Measurements from ENCODE around the gene CDH2. TPM values are rescaled to one million over a fixed set of nuclear protein-coding genes. Genes with fewer than 3 reads are reported as not detected.

CDH2 gene
- total RNA-seq, 1 experiment from 2014 or later: 36.2 TPM

DNA sequence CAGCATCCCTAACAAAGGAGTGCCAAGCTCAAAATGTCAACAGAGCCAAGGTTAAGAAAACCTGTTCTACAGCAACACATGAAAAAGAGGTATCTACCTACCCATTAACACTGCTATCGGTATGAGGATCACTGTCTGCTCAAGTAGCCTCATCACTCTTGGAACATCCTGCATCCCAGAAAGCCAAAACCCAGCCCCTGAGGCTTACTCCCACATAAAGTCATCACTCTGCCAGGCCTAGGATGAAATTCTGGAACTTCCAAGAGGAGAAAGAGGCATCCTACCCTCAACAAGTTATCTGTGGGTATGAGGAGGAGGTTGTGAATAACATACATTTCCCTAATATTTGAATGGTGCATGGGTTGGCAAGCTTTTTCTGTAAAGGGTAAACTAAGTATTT is 25.5 kb downstream of the CDH2 start:
- H3K4me1 Mint-ChIP-seq: peaks cover 44 to 55% of the 10 kb centered on the region in 2 experiments
- Histone ChIP-seq H3K18ac (ENCODE audit: insufficient read length, low read depth, low read length) (no peak overlapping the region), H3K27me3 (ENCODE audit: insufficient read depth, low read length) (no peaks in the 10 kb centered on the region), H2BK5ac (ENCODE audit: insufficient read length, low read length) (no peak overlapping the region), H4K20me1 (ENCODE audit: control insufficient read depth, insufficient read depth, insufficient read length) (no peaks in the 10 kb centered on the region), H3K27ac (ENCODE audit: insufficient read length, low read depth, low read length) (no peak overlapping the region), H3K4me1 (ENCODE audit: insufficient read depth, low read length) (peaks cover 10% of the 10 kb centered on the region; the same call in 1 of the 2 replicates), H3K79me1 (ENCODE audit: insufficient read depth, low read depth, low read length, poor library complexity, severe bottlenecking) (no peaks in the 10 kb centered on the region), H2AFZ (ENCODE audit: low read length) (no peak overlapping the region), H3T11ph (ENCODE audit: low read length) (no peak overlapping the region), H2BK20ac (ENCODE audit: low read depth, low read length, poor library complexity, severe bottlenecking) (no peak overlapping the region), H2BK15ac (ENCODE audit: low read depth, low read length) (no peak overlapping the region), H2AK5ac (ENCODE audit: insufficient read length, low read length) (no peak overlapping the region), H3K23ac (ENCODE audit: insufficient read length, low read depth, low read length) (no peak overlapping the region), H3K79me2 (ENCODE audit: insufficient read depth, low read length) (no peaks in the 10 kb centered on the region), H3K4ac (ENCODE audit: low read depth, low read length) (no peak overlapping the region), H4K8ac (replicated peaks; ENCODE audit: insufficient read length, low read depth, low read length) (no peak overlapping the region), H3K23me2 (ENCODE audit: insufficient read length, low read depth, low read length, poor library complexity, severe bottlenecking) (no peaks in the 10 kb centered on the region), H3K56ac (ENCODE audit: insufficient read length, low read depth, low read length) (no peak overlapping the region), H3K14ac (ENCODE audit: insufficient read depth, low read length) (no peak overlapping the region), H3K4me2 (ENCODE audit: insufficient read depth, insufficient read length, low read length) (no peak overlapping the region), H4K91ac (ENCODE audit: insufficient read length, low read depth, low read length) (no peak overlapping the region), H2BK120ac (ENCODE audit: low read depth, low read length, poor library complexity, severe bottlenecking) (no peak overlapping the region), H3K9me3 (ENCODE audit: control insufficient read depth, low read depth, low read length) (no peaks in the 10 kb centered on the region), H4K5ac (ENCODE audit: insufficient read length, low read depth, low read length) (no peak overlapping the region), H2BK12ac (ENCODE audit: insufficient read length, low read depth, low read length) (no peak overlapping the region), H3K9ac (ENCODE audit: extremely low read depth, insufficient read length, low read length) (no peak overlapping the region)
- peaks cover 2% of the 10 kb centered on the region; the same call in 1 of the 2 replicates for H3K27me3 Mint-ChIP-seq (ENCODE audit: low read depth)
- TF ChIP-seq CTCF (conservative IDR thresholded peaks at IDR 0.05): no peak
- no peak for DNase-seq
- no peak overlapping the region for H3K4me3 Mint-ChIP-seq
- H3K36me3 Mint-ChIP-seq (ENCODE audit: insufficient read depth in 1 of 3, low read depth in 3 of 3): no peaks in the 10 kb centered on the region
- no CpG with 5 or more reads among the region's 1 CpG for WGBS (ENCODE audit: extremely low coverage, insufficient read length, low lambda C conversion rate)
- H3K27ac Mint-ChIP-seq: no peak overlapping the region; a peak in 1 of 7 replicates
- no peaks in the 10 kb centered on the region for H3K9me3 Mint-ChIP-seq
